H1 (cell line): ENCODE data around the gene FBXW8. TPM values are rescaled to one million over a fixed set of nuclear protein-coding genes. Genes with fewer than 3 reads are reported as not detected.
A peak's percentile ranks its signal among the peaks of the same experiment; 100 is the strongest.

ENCODE experiments used
- CTCF ChIA-PET: fragments of 300-600 bp; sonication (Branson Sonifier 250); formaldehyde crosslinking; loops from one replicate; lab custom pipeline; 2021; ENCODE audit not compliant: partially characterized antibody; lab: Charles Lee
- POLR2A ChIA-PET: fragments of 300-600 bp; sonication (Branson Sonifier 250); formaldehyde crosslinking; loops from one replicate; lab custom pipeline; 2021; ENCODE audit warnings: inconsistent platforms; ENCODE audit not compliant: partially characterized antibody; lab: Charles Lee
- DNase-seq, 2 experiments: peaks; one replicate each; pipeline versions ENCODE4 v3.0.0 to v3.0.0-alpha.2; 2010 to 2022; ENCODE audit warnings: low spot score in 2 of 2, low read depth in 1 of 2, mixed read lengths in 1 of 2
- FAIRE-seq: peaks from 2 replicates; lab custom pipeline; 2011; peaks lifted over from hg19 to GRCh38; lab: Jason Lieb, UNC
- H2AFZ ChIP-seq: 2 replicates; pipeline ENCODE4 v1.8.1; 2012; ENCODE audit warnings: low read length, inconsistent platforms
- H2AK5ac ChIP-seq: 2 replicates; pipeline ENCODE4 v1.6.1; 2013; ENCODE audit warnings: low read depth, low read length
- H2BK120ac ChIP-seq: replicated peaks from 2 replicates; pipeline ENCODE3; 2013; ENCODE audit warnings: low read depth, low read length, inconsistent platforms
- H2BK12ac ChIP-seq: 2 replicates; pipeline ENCODE4 v1.6.1; 2013; ENCODE audit warnings: low read depth, low read length
- H2BK15ac ChIP-seq: 2 replicates; pipeline ENCODE4 v1.6.1; 2013; ENCODE audit warnings: low read length
- H2BK20ac ChIP-seq: 2 replicates; pipeline ENCODE4 v1.6.1; 2013; ENCODE audit warnings: low read length
- H2BK5ac ChIP-seq: 2 replicates; pipeline ENCODE4 v1.6.1; 2013; ENCODE audit warnings: low read depth, low read length
- H3K14ac ChIP-seq: 2 replicates; pipeline ENCODE4 v1.6.1; 2013; ENCODE audit warnings: inconsistent platforms; ENCODE audit not compliant: insufficient read length
- H3K18ac ChIP-seq: 2 replicates; pipeline ENCODE4 v1.6.1; 2013; ENCODE audit warnings: low read length; ENCODE audit errors: extremely low read depth
- H3K23ac ChIP-seq: 2 replicates; pipeline ENCODE4 v1.6.1; 2013; ENCODE audit warnings: inconsistent platforms; ENCODE audit not compliant: insufficient read length
- H3K23me2 ChIP-seq: 2 replicates; pipeline ENCODE4 v1.6.1; 2013; ENCODE audit warnings: low read depth, low read length
- H3K27ac ChIP-seq: 2 replicates; pipeline ENCODE4 v1.6.1; 2011; ENCODE audit warnings: low read depth, low read length, inconsistent platforms
- H3K27me3 ChIP-seq, 4 experiments: replicated peaks in 1 of 4; 1 replicate in 1 of 4; 2 replicates in 3 of 4; pipeline versions ENCODE4 v1.6.1 to v1.8.1; 2011 to 2013; ENCODE audit warnings: low read length in 3 of 4, mild to moderate bottlenecking in 3 of 4, inconsistent platforms in 2 of 4, mixed read lengths in 2 of 4, moderate library complexity in 1 of 4; ENCODE audit not compliant: control insufficient read depth in 3 of 4, insufficient read depth in 3 of 4; ENCODE audit errors: extremely low read depth in 1 of 4
- H3K36me3 ChIP-seq, 4 experiments: 2 replicates each; pipeline versions ENCODE4 v1.6.1 to v1.8.1; 2011 to 2013; ENCODE audit warnings: mild to moderate bottlenecking in 4 of 4, low read length in 3 of 4, moderate library complexity in 2 of 4, control low read depth in 1 of 4, inconsistent platforms in 1 of 4; ENCODE audit not compliant: insufficient read depth in 4 of 4, control insufficient read depth in 2 of 4
- H3K4ac ChIP-seq: replicated peaks from 2 replicates; pipeline ENCODE3; 2013; ENCODE audit warnings: low read length, low read depth, mixed read lengths, inconsistent platforms; ENCODE audit not compliant: insufficient read length
- H3K4me1 ChIP-seq, 4 experiments: replicated peaks in 1 of 4; 1 replicate in 1 of 4; 2 replicates in 3 of 4; pipeline versions ENCODE4 v1.6.1 to v1.8.1; 2011 to 2013; ENCODE audit warnings: low read length in 3 of 4, inconsistent platforms in 2 of 4, mixed read lengths in 1 of 4; ENCODE audit not compliant: insufficient read depth in 4 of 4, control insufficient read depth in 3 of 4
- H3K4me2 ChIP-seq, 2 experiments: 2 replicates each; pipeline versions ENCODE4 v1.6.1 to v1.8.1; 2011 to 2013; ENCODE audit warnings: low read depth in 2 of 2, low read length in 2 of 2, control low read depth in 1 of 2, inconsistent platforms in 1 of 2, mild to moderate bottlenecking in 1 of 2; ENCODE audit not compliant: insufficient read depth in 1 of 2
- H3K4me3 ChIP-seq, 4 experiments: fragments of 200-600, 300-600 bp in 1 of 4; sonication (generic), shearing (Covaris generic), sonication (Bioruptor Twin) in 1 of 4; 2 replicates each; pipeline versions ENCODE4 v1.5.1 to v1.8.1; 2011 to 2016; ENCODE audit warnings: low read length in 4 of 4, low read depth in 3 of 4, control low read depth in 2 of 4, inconsistent platforms in 2 of 4, mild to moderate bottlenecking in 2 of 4, mixed read lengths in 1 of 4, moderate library complexity in 1 of 4; ENCODE audit not compliant: insufficient read depth in 2 of 4; ENCODE audit errors: extremely low read depth in 1 of 4
- H3K56ac ChIP-seq: replicated peaks from 2 replicates; pipeline ENCODE3; 2013; ENCODE audit warnings: low read depth, mild to moderate bottlenecking, mixed read lengths, low read length, inconsistent platforms; ENCODE audit not compliant: insufficient read length
- H3K79me1 ChIP-seq: 2 replicates; pipeline ENCODE4 v1.6.1; 2013; ENCODE audit warnings: low read depth, low read length, control low read depth
- H3K79me2 ChIP-seq, 2 experiments: 2 replicates each; pipeline versions ENCODE4 v1.6.1 to v1.8.1; 2012 to 2013; ENCODE audit warnings: low read length in 2 of 2, mild to moderate bottlenecking in 2 of 2, inconsistent platforms in 1 of 2; ENCODE audit not compliant: insufficient read depth in 2 of 2, control insufficient read depth in 1 of 2
- H3K9ac ChIP-seq, 4 experiments: replicated peaks in 1 of 4; 1 replicate in 1 of 4; 2 replicates in 3 of 4; pipeline versions ENCODE4 v1.6.1 to v1.8.1; 2011 to 2013; ENCODE audit warnings: low read depth in 3 of 4, low read length in 3 of 4, control low read depth in 2 of 4, mild to moderate bottlenecking in 2 of 4, moderate library complexity in 2 of 4, inconsistent platforms in 1 of 4; ENCODE audit errors: extremely low read depth in 1 of 4
- H3K9me3 ChIP-seq, 2 experiments: 2 replicates each; pipeline versions ENCODE4 v1.6.1 to v1.8.1; 2012 to 2013; ENCODE audit warnings: mild to moderate bottlenecking in 2 of 2, moderate library complexity in 2 of 2, control low read depth in 1 of 2, inconsistent platforms in 1 of 2, low read depth in 1 of 2, low read length in 1 of 2, mixed read lengths in 1 of 2; ENCODE audit not compliant: insufficient read depth in 2 of 2
- H4K20me1 ChIP-seq, 2 experiments: replicated peaks in 1 of 2; 2 replicates each; pipeline versions ENCODE3 to v1.8.1; 2011 to 2013; ENCODE audit warnings: inconsistent platforms in 2 of 2, low read length in 2 of 2, mild to moderate bottlenecking in 1 of 2; ENCODE audit not compliant: insufficient read depth in 2 of 2, control insufficient read depth in 1 of 2
- H4K5ac ChIP-seq: 2 replicates; pipeline ENCODE4 v1.6.1; 2013; ENCODE audit warnings: low read length, low read depth, mixed read lengths, inconsistent platforms; ENCODE audit not compliant: insufficient read length
- H4K8ac ChIP-seq: 2 replicates; pipeline ENCODE4 v1.8.0; 2013; ENCODE audit warnings: mild to moderate bottlenecking, moderate library complexity, low read length, inconsistent platforms; ENCODE audit not compliant: insufficient read depth; ENCODE audit errors: extremely low read depth
- H4K91ac ChIP-seq: replicated peaks from 2 replicates; pipeline ENCODE3; 2013; ENCODE audit warnings: low read length, mixed read lengths, inconsistent platforms; ENCODE audit not compliant: insufficient read length
- BCL11A ChIP-seq, 2 experiments: IDR thresholded peaks; one replicate each; pipeline ENCODE4 v1.6.1; 2011; ENCODE audit warnings: low read depth in 2 of 2, low read length in 2 of 2, mild to moderate bottlenecking in 2 of 2
- CEBPB ChIP-seq: IDR thresholded peaks from 2 replicates; pipeline ENCODE4 v1.6.1; 2012; ENCODE audit warnings: low read depth, low read length
- CTBP2 ChIP-seq: IDR thresholded peaks from 2 replicates; pipeline ENCODE4 v1.7.0; 2011; ENCODE audit warnings: borderline replicate concordance, mild to moderate bottlenecking, moderate library complexity, mixed read lengths, low read length; ENCODE audit not compliant: insufficient read depth, insufficient read length
- CTCF ChIP-seq, 3 experiments: IDR thresholded peaks; 1 replicate in 2 of 3; 2 replicates in 1 of 3; pipeline versions ENCODE4 v1.5.1 to v1.6.1; 2011; ENCODE audit warnings: low read length in 3 of 3, mild to moderate bottlenecking in 3 of 3, inconsistent platforms in 2 of 3, low read depth in 1 of 3, moderate library complexity in 1 of 3; ENCODE audit not compliant: insufficient read depth in 1 of 3; ENCODE audit errors: control extremely low read depth in 1 of 3
- EZH2 ChIP-seq: fragments of 200-600 bp; sonication (generic); IDR thresholded peaks from 2 replicates; pipeline ENCODE4 v1.7.1; 2012; ENCODE audit warnings: low read depth, mild to moderate bottlenecking, moderate library complexity, low read length, inconsistent platforms; ENCODE audit not compliant: severe bottlenecking
- MAX ChIP-seq: IDR thresholded peaks from 2 replicates; pipeline ENCODE4 v1.6.1; 2012; ENCODE audit warnings: inconsistent platforms
- POLR2A ChIP-seq, 2 experiments: IDR thresholded peaks; 1 replicate in 1 of 2; 2 replicates in 1 of 2; pipeline ENCODE4 v1.6.1; 2011; ENCODE audit warnings: low read depth in 2 of 2, low read length in 2 of 2, mild to moderate bottlenecking in 2 of 2; ENCODE audit errors: control extremely low read depth in 1 of 2
- RAD21 ChIP-seq, 2 experiments: IDR thresholded peaks in 1 of 2; conservative IDR thresholded peaks in 1 of 2; 2 replicates each; pipeline ENCODE4 v1.6.1; 2011; ENCODE audit warnings: low read depth in 2 of 2, low read length in 2 of 2, improper control_type of control experiment in 1 of 2, inconsistent platforms in 1 of 2, mild to moderate bottlenecking in 1 of 2, moderate library complexity in 1 of 2
- WGBS, 2 experiments: shearing (Covaris generic) in 1 of 2; methylation state at CpG; one replicate each; pipeline versions ENCODE4 v1.1.6 to v1.1.7; 2013 to 2015; ENCODE audit warnings: low lambda C conversion rate in 2 of 2, mixed read lengths in 2 of 2, inconsistent platforms in 1 of 2, low coverage in 1 of 2, missing lambda C conversion rate in 1 of 2; ENCODE audit not compliant: insufficient replicate concordance in 2 of 2, insufficient coverage in 1 of 2, insufficient read length in 1 of 2; ENCODE audit errors: extremely low coverage in 1 of 2, missing lambda C conversion rate in 1 of 2; 5-methylcytosine and 5-hydroxymethylcytosine counted together
- polyA plus RNA-seq, 7 experiments: library from polyadenylated mRNA; depleted of rRNA in 3 of 7; stranded (reverse) in 5 of 7; unstranded in 2 of 7; fragments of >200 nt in 5 of 7; fragments of 200-250 nt in 2 of 7; gene quantifications; 1 replicate in 5 of 7; 2 replicates in 1 of 7; 4 replicates in 1 of 7; pipeline versions ENCODE4 v1.2.1 to v1.2.3, GENCODE V29; 2011 to 2013; ENCODE audit warnings: missing spikeins in 2 of 7, mixed read lengths in 2 of 7
- total RNA-seq: library from RNA; stranded (reverse); fragmentation: NEBNext Ultra II Directional; extraction: Animal tissue kit (Norgen Biotek cat#: 25700); gene quantifications from 2 replicates; pipeline ENCODE4 v1.2.1, GENCODE V29; 2021

The FBXW8 gene
- total and polyA plus RNA-seq, 2 of the 8 experiments (the other 6 are each of a cell fraction or from before 2014, with no cell fraction given) = 15.8 to 16.0 TPM

- ChIA-PET CTCF (interaction anchor here (0.6 to 1.8 kb wide), 11 partner anchors 8 to 412 kb away, joined by 3 to 6 read pairs (median 3); no protein-coding TSS in a partner anchor), POLR2A (interaction anchor here (1.0 to 1.5 kb wide), 2 partner anchors 23 to 25 kb away, joined by 3 to 4 read pairs; no protein-coding TSS in a partner anchor)
- H3K9ac ChIP-seq = no peak overlapping the region
- no peak overlapping the region for H3K14ac ChIP-seq
- H4K91ac ChIP-seq = no peak overlapping the region
- no peak overlapping the region for H3K27ac ChIP-seq
- H3K27me3 ChIP-seq = no peaks in the 10 kb centered on the region
- no peak overlapping the region for H3K23ac ChIP-seq
- H3K56ac ChIP-seq = no peak overlapping the region
- no peak for DNase-seq
- no peak overlapping the region for H3K4me2 ChIP-seq
- no peak overlapping the region for H2AK5ac ChIP-seq
- 81% methylated on average over 21 of the region's 21 CpGs; no CpG with 5 or more reads in 1 of the 2 experiments for WGBS, 2 experiments
- no peak overlapping the region for H2BK20ac ChIP-seq
- no peak overlapping the region for H2BK12ac ChIP-seq
- H3K79me1 ChIP-seq = no peaks in the 10 kb centered on the region
- H4K20me1 ChIP-seq = no peaks in the 10 kb centered on the region
- H2BK5ac ChIP-seq = no peak overlapping the region
- H3K9me3 ChIP-seq = no peaks in the 10 kb centered on the region
- no peak overlapping the region for H3K18ac ChIP-seq
- H2AFZ ChIP-seq = 0 out of 2 replicates have a peak overlapping the region, but pooled peaks have one; percentile 12
- H3K4ac ChIP-seq = no peak overlapping the region
- H2BK120ac ChIP-seq = no peak overlapping the region
- peak overlapping the region; percentile 62; the same call in 1 of the 2 replicates for H4K8ac ChIP-seq
- H2BK15ac ChIP-seq = peak overlapping the region; percentile 20
- H3K36me3 ChIP-seq = no peaks in the 10 kb centered on the region
- no peak for FAIRE-seq
- H3K79me2 ChIP-seq = no peaks in the 10 kb centered on the region
- peak overlapping the region; percentile 12 for H4K5ac ChIP-seq
- no peak overlapping the region for H3K4me3 ChIP-seq
- H3K23me2 ChIP-seq = no peaks in the 10 kb centered on the region
- H3K4me1 ChIP-seq = peaks cover 0 to 19% (median 12%) of the 10 kb centered on the region in 4 experiments; a peak in 6 of 7 replicates
- TF ChIP-seq EZH2 (no peak), CTCF (IDR thresholded peaks at IDR 0.05; ENCODE audit: control extremely low read depth in 1 of 3, insufficient read depth in 1 of 3, low read depth in 1 of 3, low read length in 3 of 3) (peak in 2 of 3 experiments; percentile 14 to 17; a peak in 2 of 4 replicates), MAX (peak; percentile 40; the same call in 1 of the 2 replicates), CTBP2 (no peak), RAD21 (IDR thresholded peaks at IDR 0.05 in 1 of 2, conservative IDR thresholded peaks at IDR 0.05 in 1 of 2; ENCODE audit: low read depth in 2 of 2, low read length in 2 of 2) (0 out of 4 replicates have a peak, but pooled peaks have one; percentile 7 to 13), CEBPB (no peak), BCL11A (IDR thresholded peaks at IDR 0.05; ENCODE audit: low read depth in 2 of 2, low read length in 2 of 2) (no peak), POLR2A (IDR thresholded peaks at IDR 0.05; ENCODE audit: control extremely low read depth in 1 of 2, low read depth in 2 of 2, low read length in 2 of 2) (no peak)
Observed at GRCh38 chr12:117060246-117060928, 149.6 kb downstream of the FBXW8 start.
